Sigmoid colon (tissue), 4 donors: Measurements from ENCODE around the gene CDKL2.

ENCODE experiments used
- CTCF ChIP-seq, 4 experiments: fragments of 450-650 bp in 3 of 4; fragments of 200-600 bp in 1 of 4; IDR thresholded peaks; one replicate each; pipeline ENCODE4 v1.5.1; 2016 to 2019; ENCODE audit warnings: antibody characterized with exemption in 4 of 4, mild to moderate bottlenecking in 3 of 4, moderate library complexity in 2 of 4
- EP300 ChIP-seq, 4 donors: sonication (generic); formaldehyde crosslinking; IDR thresholded peaks; one replicate each; pipeline ENCODE4 v1.6.1; 2017; ENCODE audit warnings: antibody characterized with exemption in 4 of 4
- POLR2A ChIP-seq, 2 donors: fragments of 450-650 bp; IDR thresholded peaks; one replicate each; pipeline ENCODE4 v1.6.1; 2016; ENCODE audit warnings: antibody characterized with exemption in 2 of 2, mild to moderate bottlenecking in 2 of 2, moderate library complexity in 2 of 2

GRCh38 chr4:75566911-75567310 lies 63.4 kb downstream of the CDKL2 start:
- no peak for TF ChIP-seq CTCF (IDR thresholded peaks at IDR 0.05)
- no peak for TF ChIP-seq POLR2A (IDR thresholded peaks at IDR 0.05)
- no peak for TF ChIP-seq EP300 (IDR thresholded peaks at IDR 0.05)
